HG03432 (cell line): Measurements from ENCODE around the gene MFAP2.

Experiments used
- ATAC-seq: cut with Tn5 transposase; IDR thresholded peaks from one replicate; pipeline ENCODE4 v1.9.1; 2021; ENCODE audit warnings: mild to moderate bottlenecking, moderate library complexity; ENCODE audit not compliant: unreplicated experiment

The MFAP2 gene

DNA sequence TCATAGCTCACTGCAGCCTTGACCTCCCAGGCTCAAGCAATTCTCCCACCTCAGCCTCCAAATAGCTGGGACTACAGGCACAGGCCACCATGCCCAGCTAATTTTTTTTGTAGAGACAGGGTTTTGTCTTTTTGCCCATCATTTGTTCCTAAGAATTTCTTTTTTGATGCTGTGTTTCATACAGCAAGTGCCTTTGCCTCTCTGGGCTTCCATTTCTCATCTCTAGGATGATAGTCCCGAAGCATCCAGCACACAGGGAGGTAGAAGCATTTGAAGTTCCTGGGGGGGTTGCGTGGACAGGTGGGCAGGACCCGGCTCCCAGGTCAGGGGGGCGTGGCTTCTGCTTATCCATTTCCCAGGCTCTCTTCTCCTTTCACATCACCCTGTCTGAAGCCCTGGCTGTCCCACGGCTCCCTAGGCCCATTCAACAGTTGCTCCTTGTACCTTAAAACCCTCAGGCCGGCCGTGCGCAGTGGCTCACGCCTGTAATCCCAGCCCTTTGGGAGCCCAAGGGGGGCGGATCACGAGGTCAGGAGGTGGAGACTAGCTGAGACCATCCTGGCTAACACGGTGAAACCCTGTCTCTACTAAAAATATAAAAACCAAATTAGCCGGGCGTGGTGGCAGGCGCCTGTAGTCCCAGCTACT, 27.9 kb upstream of the MFAP2 start:
- no peak for ATAC-seq

DNA sequence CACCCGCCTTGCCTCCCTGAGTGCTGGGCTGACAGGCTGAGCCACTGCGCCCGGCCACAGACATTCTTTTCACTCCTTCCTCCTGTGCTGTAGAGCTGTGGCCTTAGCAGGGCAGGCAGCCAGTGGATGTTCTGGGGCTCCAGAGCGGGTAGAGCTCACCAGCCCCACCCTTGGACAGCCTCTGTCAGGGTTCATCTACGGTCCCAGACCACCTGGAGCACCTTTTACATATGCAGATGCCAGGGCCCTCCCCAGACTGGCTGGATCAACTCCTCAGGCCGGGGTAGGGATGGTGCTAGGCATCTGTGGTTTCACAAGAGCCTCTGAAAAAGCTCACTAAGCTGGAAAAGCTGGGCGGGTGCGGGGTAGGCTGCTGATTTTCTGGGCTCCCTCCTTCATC, 26.7 kb upstream of the MFAP2 start:
- ATAC-seq: no peak

DNA sequence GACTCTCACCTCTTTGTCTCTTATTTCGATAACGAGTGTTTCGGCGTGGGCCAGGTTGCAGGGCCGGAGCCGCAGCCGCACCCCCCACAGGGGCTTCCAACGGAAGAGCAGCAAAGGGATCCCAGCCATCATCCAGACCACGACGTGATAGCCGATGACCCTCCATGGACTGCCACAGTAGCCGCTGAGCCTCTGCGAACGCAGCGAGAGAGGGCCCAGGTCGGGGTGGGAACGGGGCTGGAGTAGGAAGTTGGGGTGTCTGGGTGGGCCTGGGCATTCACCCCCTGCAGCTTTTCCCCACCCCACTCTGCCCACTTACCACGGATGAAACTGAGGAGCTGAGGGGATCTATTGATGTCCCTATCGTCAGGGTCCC, 24.9 kb upstream of the MFAP2 start:
- ATAC-seq: no peak

DNA sequence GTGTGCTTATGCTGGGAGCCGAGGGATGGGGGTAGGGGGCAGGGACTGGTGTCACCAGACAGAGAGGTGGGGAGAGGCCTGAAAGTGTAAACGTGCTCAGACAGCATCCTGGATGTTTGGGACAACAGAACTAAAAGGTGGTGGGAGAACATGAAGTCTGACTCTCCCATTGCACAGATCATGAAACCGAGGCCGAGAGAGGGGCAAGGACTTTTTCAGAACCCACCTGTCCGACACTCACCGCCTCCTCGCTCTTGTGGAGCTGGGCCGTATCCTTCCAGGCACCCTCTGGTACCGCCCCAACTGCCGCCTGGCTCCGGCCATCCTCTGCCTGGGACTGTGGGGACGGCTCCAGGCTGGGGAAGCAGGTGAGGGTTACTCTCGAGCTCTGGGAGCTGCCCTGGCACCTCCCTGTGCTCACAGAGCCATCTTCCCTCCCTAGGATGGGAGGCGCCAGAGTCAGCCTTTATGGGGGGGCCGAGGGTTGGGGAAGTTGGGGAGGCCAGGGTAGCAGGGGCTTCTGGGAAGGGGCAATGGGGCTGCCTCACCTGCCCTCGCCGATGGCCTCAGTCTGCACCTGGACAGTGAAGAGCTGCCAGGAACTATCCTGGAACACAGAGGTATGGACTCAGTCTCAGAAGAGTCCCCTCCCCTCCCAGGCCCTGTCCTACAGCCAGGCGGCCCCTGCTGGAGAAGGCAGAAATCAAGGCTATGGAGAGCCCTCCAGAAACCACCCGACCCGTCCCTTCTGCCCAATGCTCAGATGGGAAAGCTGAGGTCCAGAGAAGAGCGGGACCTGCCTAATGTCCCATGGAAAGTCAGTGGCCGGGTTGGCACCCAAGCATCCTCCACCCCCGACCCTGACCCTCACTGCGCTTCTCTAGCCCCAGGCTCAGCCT, 24.3 kb upstream of the MFAP2 start:
- no peak for ATAC-seq

DNA sequence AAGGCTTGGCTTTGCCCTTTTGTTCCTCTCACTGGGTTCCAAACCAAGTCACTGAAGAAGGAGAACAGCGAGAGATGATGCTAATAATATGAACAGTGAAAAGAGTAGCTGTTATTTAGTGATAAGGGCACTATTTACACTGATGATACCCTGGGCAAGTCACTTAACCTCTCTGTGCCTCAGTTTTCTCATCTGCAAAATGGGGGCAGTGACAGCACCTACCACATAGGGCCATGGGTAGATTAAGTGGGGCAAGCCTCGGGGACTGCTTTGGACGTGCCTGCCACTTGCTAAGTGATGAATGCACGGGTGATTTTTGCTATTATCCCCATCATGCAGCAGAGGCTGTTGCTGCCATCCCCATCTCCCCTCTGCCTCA, 22.1 kb upstream of the MFAP2 start:
- ATAC-seq: no peak

DNA sequence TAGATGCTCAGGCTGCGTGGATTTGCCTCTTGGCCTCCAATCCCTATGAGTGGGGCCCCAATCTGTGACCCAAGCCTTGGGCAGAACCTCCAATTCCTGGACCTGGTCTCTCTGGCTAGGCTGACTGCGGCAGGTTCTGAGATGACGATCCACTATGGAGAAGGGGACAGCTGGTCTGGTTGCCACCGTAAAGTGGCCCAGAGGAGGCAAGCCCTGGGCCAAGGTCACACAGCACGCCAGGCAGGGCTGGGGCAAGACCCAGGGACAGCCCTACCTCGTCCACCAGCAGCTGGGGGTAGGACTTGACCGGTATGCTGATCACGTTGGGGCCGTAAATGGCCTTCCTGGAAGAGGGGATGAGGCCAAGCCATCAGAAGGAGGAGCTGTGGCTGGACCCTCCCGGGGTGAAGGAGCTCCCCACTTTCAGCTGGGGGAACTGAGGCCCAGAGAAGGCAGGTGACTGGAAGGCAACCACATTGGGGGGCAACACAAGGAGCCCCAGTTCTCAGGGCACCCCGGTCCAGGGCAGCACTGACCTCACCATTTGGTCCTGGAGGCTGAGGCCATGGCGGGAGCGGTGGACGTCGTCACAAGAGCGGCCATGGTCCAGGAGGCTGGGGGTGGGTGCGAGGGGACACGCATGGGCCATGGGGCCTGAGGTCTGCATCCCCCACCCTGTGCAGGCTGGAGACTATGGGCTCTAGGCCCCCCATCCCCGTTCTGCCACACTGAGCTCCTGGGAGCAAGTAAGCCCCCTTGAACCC, 21.5 kb upstream of the MFAP2 start:
- ATAC-seq: no peak

DNA sequence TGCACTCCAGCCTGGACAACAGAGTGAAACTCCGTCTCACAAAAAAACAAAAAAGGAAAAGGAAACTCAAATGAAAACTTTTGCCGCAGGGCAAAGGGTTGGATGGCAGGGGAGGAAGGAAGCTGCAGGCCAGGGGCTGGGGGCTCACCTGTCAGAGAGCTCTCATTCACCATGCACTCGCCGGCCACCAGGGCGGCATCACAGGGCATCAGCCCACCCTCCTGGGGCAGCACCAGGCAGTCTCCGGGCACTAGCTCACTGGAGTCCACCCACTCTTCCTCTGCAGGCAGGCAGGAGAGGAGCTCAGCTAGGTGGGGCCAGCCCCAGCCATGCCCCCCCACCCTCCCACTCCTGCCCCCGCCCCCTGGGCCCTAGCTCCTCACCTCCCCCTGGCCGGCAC, 19.4 kb upstream of the MFAP2 start:
- no peak for ATAC-seq

DNA sequence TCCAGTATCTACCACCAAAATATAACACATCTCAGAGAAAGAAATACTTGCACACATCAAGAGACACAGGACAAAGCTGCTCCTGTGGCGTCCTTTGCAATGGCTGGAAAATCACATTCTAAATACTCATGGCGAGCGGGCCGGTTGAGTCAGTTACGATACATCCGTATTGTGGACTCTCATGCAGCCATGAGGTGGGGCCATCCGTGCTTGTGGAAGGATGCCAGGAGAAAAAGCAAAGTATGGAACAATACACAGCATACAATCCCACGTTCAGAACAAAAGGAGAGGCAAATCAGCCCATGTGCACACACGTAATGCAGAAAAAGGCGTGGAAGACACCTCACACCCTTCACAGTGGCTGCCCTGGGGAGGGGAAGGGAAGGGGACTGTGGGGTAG, 18.2 kb upstream of the MFAP2 start:
- no peak for ATAC-seq

DNA sequence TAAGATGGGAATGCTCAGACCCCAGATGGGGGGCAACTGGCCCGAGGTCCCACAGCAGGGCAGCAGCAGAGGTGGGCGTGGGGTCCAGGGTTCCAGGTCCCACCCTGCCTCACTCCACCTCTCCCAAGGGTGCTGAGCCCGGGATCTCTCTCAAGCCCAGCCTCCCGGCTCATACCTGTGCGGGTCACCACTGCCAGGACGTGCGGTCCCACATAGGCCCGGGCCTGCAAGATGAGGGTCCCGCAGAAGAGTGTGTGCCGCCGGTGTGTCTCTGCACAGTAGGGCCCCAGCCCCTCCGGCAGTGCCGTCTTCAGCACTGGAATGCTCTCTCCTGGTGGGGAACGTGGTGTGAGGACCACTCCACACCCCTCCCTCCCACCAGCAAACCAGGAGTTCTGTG, 16.4 kb upstream of the MFAP2 start:
- ATAC-seq: no peak

DNA sequence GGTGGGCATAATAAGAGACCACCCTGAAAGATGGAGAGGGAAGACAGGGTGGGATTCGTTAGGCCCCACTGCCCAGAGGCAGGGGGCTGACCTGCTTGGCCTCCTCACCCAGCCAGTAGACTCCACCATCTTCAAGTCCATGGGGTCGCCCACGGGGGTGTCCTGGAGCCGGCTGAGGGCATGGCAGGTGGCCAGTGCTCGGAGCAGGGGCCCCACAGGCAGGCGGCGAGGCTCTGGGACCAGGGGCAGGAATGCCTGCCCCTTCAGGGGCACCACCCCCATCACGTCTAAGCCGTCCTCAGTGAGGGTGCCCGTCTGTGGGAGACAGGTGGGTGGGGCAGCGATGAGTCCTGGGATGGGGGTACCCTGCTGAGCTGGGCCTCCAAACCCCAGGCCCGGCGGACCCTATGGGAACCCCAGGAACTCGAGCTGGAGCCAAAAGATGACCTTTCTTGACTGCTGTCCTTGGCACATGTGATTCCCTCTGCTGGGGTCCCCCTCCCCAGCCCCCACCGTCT, 13.2 kb upstream of the MFAP2 start:
- ATAC-seq: no peak

DNA sequence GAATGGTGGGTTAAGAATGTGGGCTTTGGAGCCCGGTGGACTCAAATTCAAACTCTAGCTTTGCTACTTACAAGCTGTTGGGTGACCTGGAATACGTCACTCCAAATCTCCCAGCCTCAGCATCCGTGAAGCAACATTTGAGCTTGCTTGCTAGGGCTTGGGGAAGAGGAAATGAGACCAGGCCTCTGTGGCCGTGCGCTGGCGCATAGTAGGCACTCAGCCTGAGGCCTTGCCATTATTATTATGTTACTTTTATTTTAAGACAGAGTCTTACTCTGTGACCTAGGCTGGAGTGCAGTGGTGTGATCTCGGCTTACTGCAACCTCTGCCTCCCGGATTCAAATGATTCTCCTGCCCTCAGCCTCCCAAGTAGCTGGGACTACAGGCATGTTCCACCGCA, 12.3 kb upstream of the MFAP2 start:
- ATAC-seq: no peak

DNA sequence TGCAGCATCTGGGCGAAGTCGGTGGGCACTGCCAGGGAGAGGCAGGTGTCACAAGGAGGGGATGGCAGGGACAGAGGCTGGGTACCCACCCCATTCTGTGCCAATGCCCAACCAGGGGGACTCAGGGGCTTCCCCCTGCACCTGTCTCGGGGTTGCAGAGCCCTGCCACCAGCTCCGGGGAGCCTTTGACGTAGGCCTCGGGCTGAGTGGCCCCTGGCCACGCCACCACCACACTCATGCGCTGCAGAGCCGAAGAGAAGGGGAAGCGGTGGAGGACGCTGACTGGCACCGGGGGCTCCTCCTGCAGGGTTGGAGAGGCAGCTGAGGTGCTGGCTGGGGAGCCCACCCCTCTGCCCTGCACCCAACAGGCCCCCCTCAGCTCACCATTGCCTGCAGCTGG, 11.7 kb upstream of the MFAP2 start:
- ATAC-seq: no peak

DNA sequence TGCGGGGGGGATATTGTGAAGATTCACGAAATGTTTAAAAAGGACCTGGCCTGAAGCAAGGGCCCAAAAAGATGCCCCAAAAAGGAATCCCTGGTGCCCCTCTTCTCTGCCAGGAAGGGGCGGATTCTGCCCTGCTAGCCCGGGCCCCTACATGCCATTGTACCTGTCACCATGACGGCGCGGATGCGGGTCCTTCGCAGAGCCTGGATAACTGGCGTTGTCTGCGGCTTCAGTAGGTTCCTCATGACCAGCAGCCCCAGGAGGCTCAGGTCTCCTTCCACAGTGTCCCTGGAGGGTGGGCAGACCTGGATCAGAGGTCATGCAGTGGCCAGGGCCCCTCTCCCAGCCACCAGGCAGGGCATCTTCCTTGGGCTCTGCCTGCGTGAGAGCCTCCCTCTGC, 11.2 kb upstream of the MFAP2 start:
- ATAC-seq: no peak

DNA sequence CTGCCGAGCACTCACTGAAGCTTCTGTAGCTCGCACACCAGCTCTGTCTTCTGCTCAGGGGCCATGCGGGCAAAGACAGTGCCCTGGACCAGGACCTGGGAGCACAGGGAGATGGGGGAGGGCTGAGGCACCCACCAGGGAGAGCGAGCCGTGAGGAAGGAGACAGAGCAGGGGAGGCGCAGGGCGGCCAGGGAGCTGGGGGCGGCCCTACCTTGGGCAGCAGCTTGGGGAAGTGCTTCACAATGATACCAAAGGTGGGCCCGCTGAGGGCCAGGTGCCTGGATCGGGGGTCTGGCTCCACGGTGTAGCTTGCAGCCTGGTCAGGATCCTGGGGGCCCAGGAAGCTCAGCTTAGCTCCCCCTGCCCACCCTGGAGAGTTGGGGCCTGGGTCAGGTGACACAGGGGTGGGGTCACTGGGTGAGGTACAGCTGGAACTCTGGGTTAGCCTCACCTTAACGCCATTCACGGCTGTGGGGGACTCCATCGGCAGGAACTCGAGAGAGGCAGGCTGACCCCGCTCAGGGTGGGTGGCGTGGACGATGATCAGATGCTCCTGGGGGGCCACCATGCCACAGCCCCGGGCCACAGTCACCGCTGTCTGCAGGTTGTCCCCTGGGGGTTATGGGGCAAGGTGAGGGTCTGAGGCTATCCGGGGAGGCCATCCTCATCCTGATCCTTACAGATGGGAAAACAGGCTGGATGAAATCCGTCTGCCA, 9.4 kb upstream of the MFAP2 start:
- ATAC-seq: no peak

DNA sequence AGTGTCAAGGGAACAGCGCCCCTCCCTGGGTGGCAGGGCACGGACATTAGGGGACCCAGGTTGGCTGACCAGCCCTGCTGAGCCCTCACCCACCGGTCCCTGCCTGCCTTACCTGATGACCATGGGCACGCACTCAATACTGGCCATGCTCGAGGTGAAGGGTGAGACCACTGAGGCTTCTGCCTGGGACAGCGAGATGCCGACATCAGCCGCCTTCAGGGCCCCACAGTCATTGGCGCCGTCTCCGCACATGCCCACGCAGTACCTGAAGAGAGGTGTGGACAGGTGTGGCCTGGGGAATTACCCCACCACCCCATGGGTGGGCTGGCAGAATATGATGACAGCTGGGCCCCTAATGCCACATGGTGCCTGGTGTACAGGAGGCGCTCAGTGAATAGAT, 7.8 kb upstream of the MFAP2 start:
- no peak for ATAC-seq

DNA sequence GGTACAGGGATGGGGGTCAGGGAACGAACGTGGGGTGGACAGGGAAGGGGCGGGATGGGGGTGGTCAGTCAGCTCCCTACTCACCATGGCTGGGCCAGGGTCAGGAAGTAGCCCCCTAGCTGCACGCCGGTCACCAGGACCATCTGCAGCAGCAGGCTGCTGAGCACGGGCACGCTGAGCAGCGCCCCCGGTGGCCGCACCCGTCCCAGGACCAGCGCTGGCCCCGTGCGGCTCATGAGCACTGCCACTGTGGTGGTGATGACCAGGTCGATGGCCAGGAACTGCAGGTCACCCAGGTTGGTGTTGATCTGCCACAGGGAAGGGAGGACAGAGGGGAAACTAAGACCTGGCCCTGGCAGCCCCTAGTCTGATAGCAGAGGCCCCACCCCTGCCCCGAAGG, 6.5 kb upstream of the MFAP2 start:
- ATAC-seq: no peak

DNA sequence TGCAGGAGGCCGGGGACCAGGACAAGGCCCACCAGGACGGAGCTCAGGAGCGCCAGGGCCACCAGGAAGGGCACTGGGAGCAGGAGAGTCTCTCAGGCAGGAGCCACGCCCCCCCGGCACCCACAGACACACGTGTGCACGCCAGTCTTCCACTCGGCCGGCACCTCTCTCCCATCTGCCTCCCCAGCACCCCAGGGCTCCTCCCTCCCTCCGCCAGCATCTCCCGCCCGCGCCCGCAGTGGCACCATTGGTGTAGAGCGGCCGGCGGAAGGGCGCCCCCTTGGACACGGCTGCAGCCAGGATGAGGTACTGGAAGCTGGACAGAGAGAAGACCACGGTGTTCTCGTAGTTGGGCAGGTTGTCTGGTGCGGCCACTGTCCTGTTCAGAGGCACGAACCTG, 6.1 kb upstream of the MFAP2 start:
- ATAC-seq: no peak

DNA sequence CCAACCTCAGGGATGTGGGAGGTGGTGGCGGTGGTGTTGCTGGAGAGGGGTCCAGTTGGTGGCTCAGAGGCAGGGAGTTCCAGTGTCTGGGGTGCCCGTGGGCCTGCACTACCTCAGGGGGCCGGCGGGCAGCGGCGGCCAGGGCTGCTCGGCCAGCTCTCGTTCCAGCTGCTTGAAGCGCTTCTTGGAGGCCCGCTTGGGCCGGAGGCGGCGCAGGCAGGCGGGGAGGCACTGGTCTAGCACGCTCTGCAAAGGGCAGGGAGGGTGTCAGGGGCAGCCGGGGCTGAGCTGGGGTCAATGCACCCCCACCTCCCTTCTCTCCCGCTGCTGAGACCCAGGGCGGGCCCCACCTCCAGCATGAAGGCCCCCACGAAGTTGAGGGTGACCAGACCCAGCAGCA, 5.7 kb upstream of the MFAP2 start:
- no peak for ATAC-seq

DNA sequence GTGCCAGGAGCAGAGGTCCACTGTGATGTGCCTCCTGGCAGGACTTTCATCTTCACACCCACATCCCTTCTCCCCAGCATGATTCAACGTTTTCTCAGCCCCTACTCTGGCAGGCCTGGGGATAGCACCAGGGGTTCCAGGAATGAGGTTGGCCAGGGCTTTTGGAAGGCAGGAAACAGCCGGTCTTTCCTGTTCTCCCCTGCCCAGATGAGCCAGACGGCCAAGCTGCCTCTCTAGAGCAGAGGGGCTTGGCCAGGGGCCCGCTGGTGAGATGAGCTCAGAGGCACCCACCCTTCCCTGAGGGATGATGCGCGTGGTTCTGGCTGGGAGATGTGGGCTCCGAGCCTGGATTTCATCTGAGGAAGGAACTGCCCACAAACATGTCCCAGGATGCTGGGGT, 4.3 kb upstream of the MFAP2 start:
- ATAC-seq: no peak

DNA sequence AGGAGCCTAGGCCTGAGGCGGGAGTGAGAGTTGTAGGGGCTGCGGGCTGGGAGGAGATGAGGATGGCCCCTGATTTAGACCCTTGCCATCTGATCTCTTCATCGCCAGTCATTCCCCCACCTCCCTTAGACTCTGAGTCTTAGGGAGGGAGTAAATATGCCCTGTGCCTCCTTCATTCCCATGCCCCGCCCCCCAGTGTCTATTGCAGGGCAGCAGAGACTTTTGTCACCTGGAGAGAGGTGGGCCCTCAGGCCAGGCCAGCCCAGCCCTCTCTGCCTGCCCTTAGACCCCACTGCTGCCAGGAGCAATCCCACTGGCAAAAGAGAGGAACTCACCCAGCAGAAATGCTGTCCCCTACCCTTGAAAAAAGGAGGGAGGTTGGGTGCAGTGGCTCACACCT, 3.2 kb upstream of the MFAP2 start:
- ATAC-seq: no peak

DNA sequence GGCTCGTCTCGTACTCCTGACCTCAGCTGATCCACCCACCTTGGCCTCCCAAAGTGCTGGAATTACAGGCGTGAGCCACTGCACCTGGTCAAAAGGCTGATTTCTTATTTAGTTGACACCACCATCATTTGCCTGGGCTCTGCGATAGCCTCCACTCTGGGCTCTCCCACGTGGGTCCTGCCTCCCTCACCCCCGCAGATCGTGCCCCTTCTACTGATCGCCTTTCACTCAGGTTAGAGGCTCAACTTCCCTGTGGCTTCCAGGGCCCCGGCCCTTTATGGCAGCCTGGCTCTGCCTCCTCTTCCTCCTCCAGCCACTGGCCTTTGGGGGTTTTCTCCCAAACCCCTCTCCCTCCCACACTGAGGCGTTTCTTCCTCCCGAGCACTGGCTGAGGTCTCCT, 2.5 kb upstream of the MFAP2 start:
- ATAC-seq: no peak
